GM23338 (cell line): ENCODE data around the gene SNX32. TPM values are rescaled to one million over a fixed set of nuclear protein-coding genes. Genes with fewer than 3 reads are reported as not detected.

ENCODE experiments used
- ATAC-seq: fragments of 200-7000 bp; cut with Tn5 transposase; 3 replicates; pipeline ENCODE4 v1.9.1; 2020
- DNase-seq: peaks from one replicate; pipeline ENCODE4 v3.0.0-alpha.2; 2015; ENCODE audit warnings: low spot score
- H2AFZ ChIP-seq: fragments of 200-600 bp; sonication (generic); 2 replicates; pipeline ENCODE4 v1.8.0; 2016; ENCODE audit warnings: antibody characterized with exemption, mild to moderate bottlenecking, moderate library complexity
- H3F3A ChIP-seq: fragments of 200-600 bp; sonication (generic); replicated peaks from 2 replicates; pipeline ENCODE4 v1.8.0; 2017; ENCODE audit warnings: antibody characterized with exemption, mixed run types, low read depth
- H3K27ac ChIP-seq: fragments of 200-600 bp; sonication (generic); 2 replicates; pipeline ENCODE4 v1.6.1; 2016; ENCODE audit warnings: low read depth
- H3K27me3 ChIP-seq: fragments of 200-600 bp; sonication (generic); 2 replicates; pipeline ENCODE4 v1.8.0; 2016; ENCODE audit warnings: mild to moderate bottlenecking, mixed run types, moderate library complexity; ENCODE audit not compliant: insufficient read depth
- H3K36me3 ChIP-seq: fragments of 200-600 bp; sonication (generic); 2 replicates; pipeline ENCODE4 v1.8.0; 2016; ENCODE audit warnings: mild to moderate bottlenecking; ENCODE audit not compliant: insufficient read depth
- H3K4me1 ChIP-seq: fragments of 200-600 bp; sonication (generic); 2 replicates; pipeline ENCODE4 v1.8.0; 2016; ENCODE audit warnings: mild to moderate bottlenecking, moderate library complexity; ENCODE audit not compliant: insufficient read depth
- H3K4me2 ChIP-seq: fragments of 200-600 bp; sonication (generic); 2 replicates; pipeline ENCODE4 v1.7.1; 2017; ENCODE audit warnings: mixed run types
- H3K4me3 ChIP-seq: fragments of 200-600 bp; sonication (generic); 2 replicates; pipeline ENCODE4 v1.6.1; 2016; ENCODE audit warnings: mixed run types
- H3K79me2 ChIP-seq: fragments of 200-600 bp; sonication (generic); replicated peaks from 2 replicates; pipeline ENCODE4 v1.8.0; 2017; ENCODE audit warnings: mild to moderate bottlenecking; ENCODE audit not compliant: insufficient read depth
- H3K9me2 ChIP-seq: fragments of 200-600 bp; sonication (generic); 2 replicates; pipeline ENCODE4 v1.8.0; 2017; ENCODE audit not compliant: insufficient read depth
- H4K20me1 ChIP-seq: fragments of 200-600 bp; sonication (generic); replicated peaks from 2 replicates; pipeline ENCODE4 v1.8.0; 2017; ENCODE audit warnings: mild to moderate bottlenecking; ENCODE audit not compliant: insufficient read depth
- H3K27ac Mint-ChIP-seq: 2 replicates; pipeline ENCODE4 v1.8.0; 2020; ENCODE audit warnings: inconsistent platforms, mild to moderate bottlenecking, moderate library complexity, mixed read lengths
- H3K27me3 Mint-ChIP-seq: 3 replicates; pipeline ENCODE4 v1.8.0; 2022; ENCODE audit warnings: low read depth, mild to moderate bottlenecking, moderate library complexity, mixed read lengths, inconsistent platforms; ENCODE audit not compliant: insufficient read depth, poor library complexity
- H3K36me3 Mint-ChIP-seq: 3 replicates; pipeline ENCODE4 v1.8.0; 2021; ENCODE audit warnings: low read depth, mild to moderate bottlenecking, inconsistent platforms, moderate library complexity, mixed read lengths
- H3K4me1 Mint-ChIP-seq: 3 replicates; pipeline ENCODE4 v1.8.0; 2020; ENCODE audit warnings: mild to moderate bottlenecking, inconsistent platforms, mixed read lengths
- H3K4me3 Mint-ChIP-seq: 3 replicates; pipeline ENCODE4 v1.8.0; 2021; ENCODE audit warnings: moderate library complexity, mild to moderate bottlenecking, inconsistent platforms, mixed read lengths
- H3K9me3 Mint-ChIP-seq: 3 replicates; pipeline ENCODE4 v1.8.0; 2020; ENCODE audit warnings: moderate library complexity, mild to moderate bottlenecking, inconsistent platforms, mixed read lengths
- CREB1 ChIP-seq: fragments of 250-450 bp; sonication (Bioruptor Pico); IDR thresholded peaks from 2 replicates; pipeline ENCODE4 v1.5.0; 2020; ENCODE audit warnings: low read depth, mild to moderate bottlenecking, moderate library complexity
- CTCF ChIP-seq, 2 experiments: fragments of 200-600 bp in 1 of 2; sonication (generic) in 1 of 2; conservative IDR thresholded peaks; 2 replicates each; pipeline versions ENCODE4 v1.5.1 to v1.6.1; 2016 to 2017; ENCODE audit warnings: antibody characterized with exemption in 2 of 2, low read depth in 2 of 2, mild to moderate bottlenecking in 2 of 2, moderate library complexity in 1 of 2
- EZH2phosphoT487 ChIP-seq: fragments of 200-600 bp; sonication (generic); IDR thresholded peaks from one replicate; pipeline ENCODE4 v1.8.1; 2018; ENCODE audit warnings: antibody characterized with exemption; ENCODE audit not compliant: unreplicated experiment
- NANOG ChIP-seq: IDR thresholded peaks from 2 replicates; pipeline ENCODE4 v1.6.1; 2016; ENCODE audit warnings: antibody characterized with exemption, borderline replicate concordance
- POLR2AphosphoS5 ChIP-seq: IDR thresholded peaks from 2 replicates; pipeline ENCODE4 v1.6.1; 2016; ENCODE audit warnings: antibody characterized with exemption, low read depth
- STAT1 ChIP-seq: IDR thresholded peaks from one replicate; pipeline ENCODE4 v1.6.1; 2016; ENCODE audit warnings: antibody characterized with exemption; ENCODE audit not compliant: unreplicated experiment
- ZNF114 ChIP-seq: fragments of 250-450 bp; sonication (Bioruptor Pico); IDR thresholded peaks from 2 replicates; pipeline ENCODE4 v1.5.0; 2020; ENCODE audit warnings: mild to moderate bottlenecking, moderate library complexity
- ZNF331 ChIP-seq: fragments of 250-450 bp; sonication (Bioruptor Pico); IDR thresholded peaks from 2 replicates; pipeline ENCODE4 v1.5.0; 2020; ENCODE audit warnings: low read depth, mild to moderate bottlenecking, moderate library complexity
- polyA plus RNA-seq: library from polyadenylated mRNA; unstranded; fragments of >200 nt; fragmentation: Nextera tagmentation; extraction: Ambion mirVana; gene quantifications from 2 replicates; pipeline ENCODE4 v1.2.1, GENCODE V29; 2016
- total RNA-seq: library from RNA; depleted of rRNA; stranded (reverse); fragments of >200 nt; shearing (Covaris generic); gene quantifications from 2 replicates; pipeline ENCODE4 v1.2.3, GENCODE V29; 2014
- TF ChIP-seq, protein P1 (sequence below): IDR thresholded peaks from 2 replicates; pipeline ENCODE4 v1.6.1; 2016; ENCODE audit warnings: antibody characterized with exemption

SNX32 gene
- total and polyA plus RNA-seq, 2 experiments from 2014 or later = 0.49 to 1.2 TPM

DNA sequence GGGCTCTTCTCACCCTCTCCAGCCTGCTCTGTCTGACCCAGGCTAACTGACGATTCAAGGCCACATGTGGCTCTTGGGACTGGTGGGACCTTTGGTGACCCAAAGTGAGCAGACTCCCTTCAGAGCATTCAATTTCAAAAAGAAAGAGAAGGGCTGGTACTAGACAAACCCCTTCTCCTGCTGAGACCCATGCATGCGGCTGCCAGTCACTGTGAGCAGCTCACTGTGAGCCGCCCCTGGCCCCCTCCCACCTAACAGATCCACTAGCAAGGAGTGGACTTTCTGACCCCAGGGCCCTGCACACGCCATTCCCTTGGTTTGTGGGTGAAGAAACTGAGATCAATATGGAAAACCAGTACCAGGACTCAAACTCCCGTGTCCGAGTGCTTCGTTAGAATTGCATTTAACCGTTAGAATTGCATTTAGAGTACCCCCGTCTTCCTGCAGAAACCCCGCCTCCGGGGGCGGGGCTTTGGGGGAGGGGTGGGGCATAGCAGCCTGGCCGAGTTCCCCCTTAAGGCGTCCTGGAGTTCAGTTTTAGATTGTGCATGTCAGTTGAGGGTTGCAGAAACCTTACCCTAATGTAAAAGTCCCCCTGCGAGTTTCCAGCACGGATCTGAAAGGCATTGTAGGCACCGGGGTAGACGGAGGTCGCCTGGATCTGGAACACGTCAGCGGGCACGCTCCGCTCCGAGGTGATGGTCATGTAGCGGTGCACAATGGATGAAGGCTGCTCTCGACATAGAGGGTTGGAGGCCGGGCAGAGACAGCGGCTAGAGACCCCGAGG, 33.7 kb downstream of the SNX32 start:
- H3K27ac Mint-ChIP-seq = peak overlapping the region; percentile 82; the same call in 1 of the 2 replicates
- TF ChIP-seq POLR2AphosphoS5 = peak; percentile 63
- no peak for TF ChIP-seq CREB1 (CRISPR knock-in tag)
- no peak for TF ChIP-seq STAT1

GRCh38 chr11:65868076-65868667, 34.4 kb downstream of the SNX32 start:
- H3K27me3 ChIP-seq = peaks cover 29% of the 10 kb centered on the region
- no peaks in the 10 kb centered on the region for H3K9me2 ChIP-seq
- H2AFZ ChIP-seq = peak overlapping the region; percentile 83; the same call in 1 of the 2 replicates
- H3K27ac ChIP-seq = no peak overlapping the region
- H3K79me2 ChIP-seq = no peaks in the 10 kb centered on the region
- DNase-seq (peak; percentile 88), ATAC-seq (peak; percentile 73)
- no peaks in the 10 kb centered on the region; the same call in 1 of the 2 replicates for H3K36me3 ChIP-seq
- TF ChIP-seq POLR2AphosphoS5 = peak; percentile 26; the same call in 1 of the 2 replicates
- TF ChIP-seq, protein P1, sequence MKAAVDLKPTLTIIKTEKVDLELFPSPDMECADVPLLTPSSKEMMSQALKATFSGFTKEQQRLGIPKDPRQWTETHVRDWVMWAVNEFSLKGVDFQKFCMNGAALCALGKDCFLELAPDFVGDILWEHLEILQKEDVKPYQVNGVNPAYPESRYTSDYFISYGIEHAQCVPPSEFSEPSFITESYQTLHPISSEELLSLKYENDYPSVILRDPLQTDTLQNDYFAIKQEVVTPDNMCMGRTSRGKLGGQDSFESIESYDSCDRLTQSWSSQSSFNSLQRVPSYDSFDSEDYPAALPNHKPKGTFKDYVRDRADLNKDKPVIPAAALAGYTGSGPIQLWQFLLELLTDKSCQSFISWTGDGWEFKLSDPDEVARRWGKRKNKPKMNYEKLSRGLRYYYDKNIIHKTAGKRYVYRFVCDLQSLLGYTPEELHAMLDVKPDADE = peak; percentile 92
- TF ChIP-seq NANOG = no peak
- Mint-ChIP-seq H3K27ac (0 out of 2 replicates have a peak overlapping the region, but pooled peaks have one; percentile 82), H3K36me3 (peaks cover 21% of the 10 kb centered on the region), H3K4me3 (peak overlapping the region; percentile 91), H3K4me1 (peaks cover 8% of the 10 kb centered on the region), H3K9me3 (no peaks in the 10 kb centered on the region; the same call in 2 of the 3 replicates), H3K27me3 (peaks cover 43% of the 10 kb centered on the region)
- H3F3A ChIP-seq = peaks cover 9% of the 10 kb centered on the region; the same call in 1 of the 2 replicates
- H3K4me2 ChIP-seq = peak overlapping the region; percentile 96
- H3K4me1 ChIP-seq = no peaks in the 10 kb centered on the region
- H4K20me1 ChIP-seq = no peaks in the 10 kb centered on the region; the same call in 1 of the 2 replicates
- H3K4me3 ChIP-seq = peak overlapping the region; percentile 92

More for the DNA sequence above, 33.7 kb downstream of the SNX32 start:
- peak overlapping the region; percentile 91 for H3K4me3 Mint-ChIP-seq
- H3K27ac ChIP-seq = no peak overlapping the region
- peak overlapping the region; percentile 92 for H3K4me3 ChIP-seq
- H4K20me1 ChIP-seq = peaks cover 3% of the 10 kb centered on the region; the same call in 1 of the 2 replicates
- DNase-seq = peak; percentile 72
- peaks cover under 1% of the 10 kb centered on the region; the same call in 1 of the 2 replicates for H3K36me3 ChIP-seq
- H3K9me2 ChIP-seq = no peaks in the 10 kb centered on the region
- H3K4me1 Mint-ChIP-seq = peaks cover 8% of the 10 kb centered on the region
- H3K27me3 ChIP-seq = peaks cover 25% of the 10 kb centered on the region
- H3F3A ChIP-seq = peaks cover 9% of the 10 kb centered on the region; the same call in 1 of the 2 replicates
- peaks cover 26% of the 10 kb centered on the region for H3K36me3 Mint-ChIP-seq
- H3K9me3 Mint-ChIP-seq = no peaks in the 10 kb centered on the region; the same call in 1 of the 3 replicates
- H2AFZ ChIP-seq = peak overlapping the region; percentile 83; the same call in 1 of the 2 replicates
- H3K4me1 ChIP-seq = no peaks in the 10 kb centered on the region
- peak; percentile 48 for ATAC-seq
- peaks cover 43% of the 10 kb centered on the region for H3K27me3 Mint-ChIP-seq
- H3K79me2 ChIP-seq = no peaks in the 10 kb centered on the region
- H3K4me2 ChIP-seq = peak overlapping the region; percentile 96

GRCh38 chr11:65868907-65869306, 35.1 kb downstream of the SNX32 start:
- peaks cover 8% of the 10 kb centered on the region for H3K4me1 Mint-ChIP-seq
- no peaks in the 10 kb centered on the region; the same call in 2 of the 3 replicates for H3K9me3 Mint-ChIP-seq
- Histone ChIP-seq H4K20me1 (no peaks in the 10 kb centered on the region; the same call in 1 of the 2 replicates), H3K79me2 (no peaks in the 10 kb centered on the region), H3K27ac (no peak overlapping the region), H3K4me1 (no peaks in the 10 kb centered on the region; the same call in 1 of the 2 replicates), H3K4me3 (no peak overlapping the region), H3K4me2 (no peak overlapping the region), H3K9me2 (no peaks in the 10 kb centered on the region), H3K36me3 (no peaks in the 10 kb centered on the region; the same call in 1 of the 2 replicates), H3F3A (peaks cover 9% of the 10 kb centered on the region; the same call in 1 of the 2 replicates), H2AFZ (no peak overlapping the region), H3K27me3 (peaks cover 29% of the 10 kb centered on the region)
- peaks cover 14% of the 10 kb centered on the region for H3K36me3 Mint-ChIP-seq
- H3K4me3 Mint-ChIP-seq = no peak overlapping the region; the same call in 2 of the 3 replicates
- DNase-seq = no peak
- no peak overlapping the region for H3K27ac Mint-ChIP-seq
- ATAC-seq = no peak
- H3K27me3 Mint-ChIP-seq = peaks cover 45% of the 10 kb centered on the region
- no peak for TF ChIP-seq EZH2phosphoT487
- no peak for TF ChIP-seq CTCF (conservative IDR thresholded peaks at IDR 0.05; ENCODE audit: low read depth in 2 of 2)
- TF ChIP-seq ZNF114 (CRISPR knock-in tag) = no peak
- no peak for TF ChIP-seq ZNF331
- no peak for TF ChIP-seq STAT1
- no peak for TF ChIP-seq NANOG
- no peak for TF ChIP-seq CREB1 (CRISPR knock-in tag)
